NCI-H2029 (cell line): ENCODE data around the gene ROPN1B.

Experiments used
- DNase-seq: peaks from one replicate; lab custom pipeline; 2025; lab: John Stamatoyannopoulos, UW

The ROPN1B gene

DNA sequence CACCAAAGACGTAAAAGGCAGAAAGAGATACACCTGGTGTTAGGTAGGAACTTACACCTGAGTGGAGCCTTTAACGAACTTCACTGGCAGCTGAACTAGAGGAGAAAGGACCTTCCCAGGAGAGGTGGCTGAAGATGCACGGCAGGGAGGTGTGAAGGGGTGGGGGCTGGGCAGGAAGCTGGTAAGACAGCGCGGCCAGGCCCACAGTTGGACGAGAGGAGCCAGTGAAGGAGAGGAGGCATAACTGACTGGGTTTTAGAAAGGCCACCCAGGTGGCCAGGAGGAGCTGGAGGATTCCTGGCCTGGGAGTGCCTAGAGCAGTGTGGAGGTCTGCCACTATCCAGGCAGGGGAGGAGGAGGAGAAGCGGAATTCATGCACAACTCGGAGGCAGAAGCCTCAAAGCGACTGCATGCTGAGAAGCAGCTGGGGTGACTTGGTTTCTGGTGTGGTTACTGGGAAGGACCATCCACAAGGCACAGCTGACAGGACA lies 63.0 kb downstream of the ROPN1B start:
- DNase-seq = no peak
